Measurements from ENCODE around the gene FAM111B. TPM values are rescaled to one million over a fixed set of nuclear protein-coding genes. Genes with fewer than 3 reads are reported as not detected.
"Not testable (repeated sequence)": the region's sequence is repeated elsewhere in the genome, so short reads cannot be mapped to it uniquely, and the experiment has no call there.

Gene FAM111B
- total and polyA plus RNA-seq, 9 donors, result 0.12 to 1.9 (median 0.18) TPM; not detected in 2

- no peak overlapping the region for H3K4me3 ChIP-seq
- H3K36me3 ChIP-seq, result no peaks in the 10 kb centered on the region
- no peaks in the 10 kb centered on the region for H3K27me3 ChIP-seq
- no peak for DNase-seq
- H3K4me1 ChIP-seq (ENCODE audit: insufficient read depth), result no peaks in the 10 kb centered on the region
- intact Hi-C loops (cut with DNase I), result no loop called here
- 87 to 92% (median 92%) methylated on average over 4 of the region's 4 CpGs for WGBS, 3 donors
- no peak for TF ChIP-seq POLR2A (IDR thresholded peaks at IDR 0.05)
- TF ChIP-seq EP300 (IDR thresholded peaks at IDR 0.05), result no peak
- no peak for TF ChIP-seq CTCF (IDR thresholded peaks at IDR 0.05)
- H3K9me3 ChIP-seq, result no peaks in the 10 kb centered on the region
- H3K27ac ChIP-seq, result no peak overlapping the region
Measured at GRCh38 chr11:59088162-59088561, 18.9 kb upstream of the FAM111B start.

- H3K4me1 ChIP-seq (ENCODE audit: insufficient read depth); DNase-seq; H3K9me3 ChIP-seq; H3K27ac ChIP-seq; intact Hi-C loops (cut with DNase I); H3K4me3 ChIP-seq; H3K27me3 ChIP-seq; H3K36me3 ChIP-seq: not testable (repeated sequence)
Measured at GRCh38 chr11:59093576-59093975, 13.5 kb upstream of the FAM111B start.

GRCh38 chr11:59095225-59095624 lies 11.8 kb upstream of the FAM111B start:
- H3K27ac ChIP-seq; intact Hi-C loops (cut with DNase I); H3K9me3 ChIP-seq; H3K4me3 ChIP-seq; H3K4me1 ChIP-seq (ENCODE audit: insufficient read depth); DNase-seq; H3K27me3 ChIP-seq; H3K36me3 ChIP-seq: not testable (repeated sequence)
- WGBS, 3 donors, result 19 to 33% (median 19%) methylated on average over 1 of the region's 1 CpG

GRCh38 chr11:59095972-59096575 lies 11.0 kb upstream of the FAM111B start:
- intact Hi-C loops (cut with DNase I); H3K27ac ChIP-seq: not testable (repeated sequence)
- 65 to 74% (median 68%) methylated on average over 5 of the region's 5 CpGs for WGBS, 3 donors

GRCh38 chr11:59097113-59097708 lies 9.8 kb upstream of the FAM111B start:
- DNase-seq, result peak in 2 of 5 donors; percentile 19 to 52
- Histone ChIP-seq H3K27me3 (no peaks in the 10 kb centered on the region), H3K27ac (no peak overlapping the region), H3K36me3 (no peaks in the 10 kb centered on the region), H3K4me1 (ENCODE audit: insufficient read depth) (no peaks in the 10 kb centered on the region), H3K9me3 (no peaks in the 10 kb centered on the region), H3K4me3 (no peak overlapping the region)
- whole genome bisulfite sequencing, 3 donors, result 90 to 96% (median 94%) methylated on average over 5 of the region's 5 CpGs
- no peak for TF ChIP-seq POLR2A (IDR thresholded peaks at IDR 0.05)
- TF ChIP-seq CTCF (IDR thresholded peaks at IDR 0.05), result no peak
- TF ChIP-seq EP300 (IDR thresholded peaks at IDR 0.05), result no peak
- intact Hi-C loops (cut with DNase I), result no loop called here

More at GRCh38 chr11:59095972-59096575, 11.0 kb upstream of the FAM111B start:
- not testable (repeated sequence) for DNase-seq; H3K4me3 ChIP-seq; H3K4me1 ChIP-seq (ENCODE audit: insufficient read depth); H3K9me3 ChIP-seq; H3K36me3 ChIP-seq; H3K27me3 ChIP-seq

DNA sequence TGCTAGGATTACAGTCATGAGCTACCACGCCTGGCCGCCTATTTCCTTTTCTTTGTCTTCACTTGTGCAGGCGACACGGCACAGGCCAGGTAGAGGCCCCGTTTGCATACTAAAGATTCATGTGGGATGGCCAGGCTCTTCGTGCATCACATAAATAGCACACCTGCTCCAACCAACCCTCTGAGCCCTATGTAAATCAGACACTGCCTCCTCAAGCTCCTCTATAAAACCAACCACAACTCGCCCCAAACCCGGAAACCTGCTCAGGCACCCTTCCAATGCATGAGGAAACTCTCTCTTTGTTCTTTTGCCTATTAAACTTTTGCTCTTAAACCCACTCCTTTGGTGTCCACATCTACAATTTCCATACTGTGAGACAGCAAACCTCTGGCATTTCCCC lies 9.1 kb upstream of the FAM111B start:
- H3K9me3 ChIP-seq; H3K27me3 ChIP-seq; intact Hi-C loops (cut with DNase I); H3K36me3 ChIP-seq; DNase-seq; H3K27ac ChIP-seq; H3K4me3 ChIP-seq; H3K4me1 ChIP-seq (ENCODE audit: insufficient read depth): not testable (repeated sequence)
- WGBS, 3 donors, result 79 to 87% (median 85%) methylated on average over 8 of the region's 8 CpGs
